Lower leg skin (tissue), 3 donors: ENCODE results near the gene ABHD15.

Source experiments
- CTCF ChIP-seq, 3 donors: fragments of 450-650 bp; IDR thresholded peaks; one replicate each; pipeline ENCODE4 v1.5.1; 2016; ENCODE audit warnings: antibody characterized with exemption in 3 of 3, mild to moderate bottlenecking in 3 of 3, moderate library complexity in 2 of 3
- POLR2A ChIP-seq, 2 donors: fragments of 450-650 bp; IDR thresholded peaks; one replicate each; pipeline ENCODE4 v1.6.1; 2016 to 2017; ENCODE audit warnings: antibody characterized with exemption in 2 of 2, mild to moderate bottlenecking in 1 of 2, moderate library complexity in 1 of 2

GRCh38 chr17:29567304-29567553, 392 bp upstream of the ABHD15 start:
- TF ChIP-seq CTCF (IDR thresholded peaks at IDR 0.05): no peak
- no peak for TF ChIP-seq POLR2A (IDR thresholded peaks at IDR 0.05)
